Psoas muscle (tissue), 8 donors: ENCODE measurements around the gene ZBED4. TPM values are rescaled to one million over a fixed set of nuclear protein-coding genes. Genes with fewer than 3 reads are reported as not detected.

Experiments used
- ATAC-seq, 4 donors: fragments of 200-7000 bp; cut with Tn5 transposase; one replicate each; pipeline ENCODE4 v1.9.1; 2020; ENCODE audit warnings: moderate library complexity in 3 of 4, mild to moderate bottlenecking in 2 of 4
- DNase-seq, 2 donors: peaks; one replicate each; pipeline ENCODE4 v3.0.0-alpha.2; 2020
- H3K27ac ChIP-seq: fragments of 200-600 bp; one replicate; pipeline ENCODE4 v1.8.0; 2022
- H3K27me3 ChIP-seq, 3 donors: fragments of 200-600 bp in 1 of 3; one replicate each; pipeline versions ENCODE4 v1.6.1 to v1.8.0; 2013 to 2022; ENCODE audit warnings: low read length in 2 of 3, mild to moderate bottlenecking in 2 of 3, moderate library complexity in 1 of 3; ENCODE audit not compliant: insufficient read depth in 3 of 3
- H3K36me3 ChIP-seq, 2 donors: fragments of 200-600 bp in 1 of 2; one replicate each; pipeline versions ENCODE4 v1.6.1 to v1.8.0; 2013 to 2022; ENCODE audit warnings: low read depth in 1 of 2, mild to moderate bottlenecking in 1 of 2, moderate library complexity in 1 of 2; ENCODE audit not compliant: insufficient read depth in 1 of 2
- H3K4me1 ChIP-seq: fragments of 200-600 bp; one replicate; pipeline ENCODE4 v1.8.0; 2022
- H3K4me3 ChIP-seq: fragments of 200-600 bp; one replicate; pipeline ENCODE4 v1.8.0; 2022; ENCODE audit warnings: mild to moderate bottlenecking
- H3K9me3 ChIP-seq: fragments of 200-600 bp; one replicate; pipeline ENCODE4 v1.8.0; 2022
- CTCF ChIP-seq: fragments of 200-600 bp; IDR thresholded peaks from one replicate; pipeline ENCODE4 v1.8.0; 2022; ENCODE audit warnings: antibody characterized with exemption
- WGBS, 3 donors: extraction: QIAGEN DNeasy Blood & Tissue Kit; methylation state at CpG; one replicate each; pipeline versions ENCODE4 v1.1.6 to v1.1.7; 2013; 5-methylcytosine and 5-hydroxymethylcytosine counted together
- intact Hi-C, 2 donors: fragments of 100-400 bp; cut with DNase I; formaldehyde crosslinking; loops; one replicate each; pipeline versions ENCODE4 v1.11.0 to v1.14.2; 2022
- polyA plus RNA-seq, 3 donors: library from polyadenylated mRNA; stranded (reverse); fragments of 200-250 nt; gene quantifications; one replicate each; pipeline ENCODE4 v1.2.3, GENCODE V29; 2013
- total RNA-seq, 4 donors: library from RNA; stranded (reverse); fragmentation: NEBNext Ultra II Directional in 2 of 4; extraction: Animal tissue kit (Norgen Biotek cat#: 25700) in 2 of 4; gene quantifications; one replicate each; pipeline versions ENCODE4 v1.2.1 to v1.2.4, GENCODE V29; 2021 to 2023
- donor health status: healthy with polysubstance abuse.
- donor health status: DM: no; HTN: no; CAD: no; lungs with moderate emphysema.
- donor health status: Bipolar disorder and iron deficiency.
- donor health status: healthy.
- donor health status: DM: yes; HTN: yes; CAD: no.
- donor health status: DM: no; HTN: no; CAD: no.
- donor health status: DM: no; HTN: no; CAD: no.
- donor health status: DM: yes; HTN: yes; CAD: no.

ZBED4 gene
- total and polyA plus RNA-seq, 7 donors = 3.3 to 17.9 (median 8.3) TPM

DNA sequence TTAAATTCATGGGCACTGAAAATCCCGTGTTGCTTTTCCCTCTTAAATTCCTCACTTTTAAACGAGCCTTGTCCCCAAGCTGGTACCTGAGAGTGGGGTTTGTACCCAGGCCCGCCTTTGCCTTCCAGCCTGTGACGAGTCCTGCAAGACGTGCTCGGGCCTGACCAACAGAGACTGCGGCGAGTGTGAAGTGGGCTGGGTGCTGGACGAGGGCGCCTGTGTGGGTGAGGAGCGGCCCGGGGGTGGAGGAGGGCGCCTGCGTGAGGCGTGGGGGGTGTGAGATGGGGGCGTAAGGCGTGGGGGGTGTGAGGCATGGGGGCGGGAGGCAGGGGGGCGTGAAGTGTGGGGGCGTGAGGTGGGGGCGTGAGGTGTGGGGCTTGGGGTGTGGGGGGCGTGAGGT, 68.8 kb downstream of the ZBED4 start:
- ATAC-seq (no peak), DNase-seq (no peak)
- H3K4me1 ChIP-seq = peaks cover 5% of the 10 kb centered on the region
- intact Hi-C loops = loop anchor here (5.0 to 10.0 kb wide), 2 partner anchors 155 to 262 kb away; partner anchors contain the start of gene TRABD (in 1 of the 2)
- TF ChIP-seq CTCF = no peak
- no peak overlapping the region for H3K27ac ChIP-seq
- H3K9me3 ChIP-seq = no peaks in the 10 kb centered on the region
- H3K27me3 ChIP-seq = no peaks in the 10 kb centered on the region
- peaks cover 5 to 48% of the 10 kb centered on the region in 2 donors for H3K36me3 ChIP-seq
- 94 to 95% (median 95%) methylated on average over 15 to 22 of the region's 22 CpGs for WGBS, 3 donors
- H3K4me3 ChIP-seq = no peak overlapping the region

DNA sequence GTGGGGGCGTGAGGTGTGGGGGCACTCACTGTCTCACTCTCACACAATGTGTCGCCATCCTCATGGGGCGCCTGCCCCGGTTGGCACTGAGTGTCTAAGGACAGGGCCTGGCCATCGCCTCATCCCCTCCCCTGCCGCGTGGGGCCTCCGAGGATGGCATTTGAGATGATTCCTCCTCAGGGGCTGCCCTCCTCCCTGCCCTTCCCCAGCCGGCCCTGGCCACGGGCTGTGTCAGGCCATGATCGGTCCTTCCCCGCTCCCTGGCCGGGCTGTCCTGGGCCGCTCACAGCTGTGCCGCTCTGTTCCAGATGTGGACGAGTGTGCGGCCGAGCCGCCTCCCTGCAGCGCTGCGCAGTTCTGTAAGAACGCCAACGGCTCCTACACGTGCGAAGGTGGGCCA, 69.3 kb downstream of the ZBED4 start:
- Histone ChIP-seq H3K27ac (no peak overlapping the region), H3K4me1 (peaks cover 4% of the 10 kb centered on the region), H3K4me3 (no peak overlapping the region), H3K27me3 (no peaks in the 10 kb centered on the region), H3K9me3 (no peaks in the 10 kb centered on the region), H3K36me3 (peaks cover 5 to 51% of the 10 kb centered on the region in 2 donors)
- intact Hi-C loops = loop anchor here (5.0 to 10.0 kb wide), 2 partner anchors 156 to 262 kb away; partner anchors contain the start of gene TRABD (in 1 of the 2)
- DNase-seq (no peak), ATAC-seq (no peak)
- TF ChIP-seq CTCF = no peak
- WGBS, 3 donors = 91 to 93% (median 93%) methylated on average over 20 to 25 of the region's 25 CpGs

DNA sequence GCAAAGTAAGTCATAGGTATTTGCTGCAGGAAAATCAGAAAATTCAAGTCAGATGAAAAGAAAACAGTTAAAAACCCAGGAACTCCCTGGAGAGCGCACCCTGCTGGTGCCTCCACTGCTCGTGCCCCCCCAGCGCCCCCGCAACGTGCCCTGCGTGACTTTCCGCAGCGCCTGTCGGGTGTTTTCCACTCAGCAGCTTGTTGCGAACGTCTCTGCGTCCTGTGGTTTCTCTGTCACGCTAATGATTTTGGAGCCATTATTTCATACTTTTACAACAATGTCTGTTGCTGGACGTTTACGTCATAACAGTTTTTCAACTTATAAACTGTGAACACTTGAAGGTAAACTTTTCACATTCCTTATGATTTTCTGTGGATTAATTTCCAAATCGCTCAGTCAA, 69.8 kb downstream of the ZBED4 start:
- Histone ChIP-seq H3K9me3 (no peaks in the 10 kb centered on the region), H3K4me1 (peaks cover 4% of the 10 kb centered on the region), H3K27me3 (no peaks in the 10 kb centered on the region), H3K36me3 (peaks cover 5 to 51% of the 10 kb centered on the region in 2 donors), H3K27ac (no peak overlapping the region), H3K4me3 (no peak overlapping the region)
- intact Hi-C loops = loop anchor here (5.0 to 10.0 kb wide), 2 partner anchors 156 to 261 kb away; partner anchors contain the start of gene TRABD (in 1 of the 2)
- TF ChIP-seq CTCF = no peak
- DNase-seq (no peak), ATAC-seq (no peak)
- 79 to 88% (median 82%) methylated on average over 16 of the region's 16 CpGs for WGBS, 3 donors

DNA sequence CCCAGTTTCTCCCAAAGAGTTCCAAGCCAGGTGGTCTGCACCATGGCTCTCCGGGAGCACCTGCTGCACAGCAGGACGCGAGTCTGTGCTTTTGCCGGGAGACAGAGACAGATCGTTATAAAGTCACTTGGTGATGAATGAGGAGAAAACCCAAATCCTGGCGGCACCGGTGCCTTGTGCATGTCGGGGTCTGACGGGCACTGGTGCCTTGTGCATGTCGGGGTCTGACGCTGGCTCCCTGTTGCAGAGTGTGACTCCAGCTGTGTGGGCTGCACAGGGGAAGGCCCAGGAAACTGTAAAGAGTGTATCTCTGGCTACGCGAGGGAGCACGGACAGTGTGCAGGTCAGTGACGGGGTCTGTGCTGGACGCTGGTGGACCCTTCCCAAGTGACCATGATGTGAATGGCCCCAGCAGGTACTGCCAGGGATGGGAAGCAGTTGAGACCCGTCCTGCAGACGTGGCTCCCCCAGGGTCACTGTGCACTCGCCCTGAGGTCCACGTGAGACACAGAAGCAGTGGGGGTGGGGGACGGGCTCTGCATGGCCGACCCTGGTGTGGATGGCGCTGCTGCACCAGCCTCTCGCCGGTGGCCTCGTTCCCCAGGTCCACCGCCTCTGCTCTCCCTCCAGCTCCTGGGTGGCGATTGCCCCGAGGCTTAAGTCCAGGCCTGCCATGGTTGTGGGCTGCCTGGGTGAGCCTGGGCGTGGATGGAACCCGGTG, 70.6 kb downstream of the ZBED4 start:
- no peak overlapping the region for H3K4me3 ChIP-seq
- H3K4me1 ChIP-seq = peaks cover 1% of the 10 kb centered on the region
- no peak overlapping the region for H3K27ac ChIP-seq
- no peak for DNase-seq
- peaks cover 5 to 51% of the 10 kb centered on the region in 2 donors for H3K36me3 ChIP-seq
- TF ChIP-seq CTCF = no peak
- peaks cover 0 to 5% (median 0%) of the 10 kb centered on the region in 3 donors for H3K27me3 ChIP-seq
- ATAC-seq = no peak
- intact Hi-C loops = loop anchor here (5.0 to 10.0 kb wide), 2 partner anchors 157 to 261 kb away; partner anchors contain the start of gene TRABD (in 1 of the 2)
- WGBS, 3 donors = 95 to 96% (median 95%) methylated on average over 28 to 31 of the region's 31 CpGs
- H3K9me3 ChIP-seq = no peaks in the 10 kb centered on the region
